GM12864 (cell line): ENCODE measurements around the gene LPP.

Experiments
- DNase-seq: peaks from one replicate; pipeline ENCODE4 v3.0.0-alpha.2; 2011; ENCODE audit warnings: low read depth
- H3K4me3 ChIP-seq: 2 replicates; pipeline ENCODE4 v1.5.1; 2011; ENCODE audit warnings: mild to moderate bottlenecking, low read depth, low read length, control low read depth
- TF ChIP-seq, protein P1 (sequence below): IDR thresholded peaks from 2 replicates; pipeline ENCODE4 v1.5.1; 2011; ENCODE audit warnings: low read depth, mild to moderate bottlenecking, moderate library complexity, low read length, control low read depth, inconsistent platforms; ENCODE audit errors: missing control alignments

The LPP gene

DNA sequence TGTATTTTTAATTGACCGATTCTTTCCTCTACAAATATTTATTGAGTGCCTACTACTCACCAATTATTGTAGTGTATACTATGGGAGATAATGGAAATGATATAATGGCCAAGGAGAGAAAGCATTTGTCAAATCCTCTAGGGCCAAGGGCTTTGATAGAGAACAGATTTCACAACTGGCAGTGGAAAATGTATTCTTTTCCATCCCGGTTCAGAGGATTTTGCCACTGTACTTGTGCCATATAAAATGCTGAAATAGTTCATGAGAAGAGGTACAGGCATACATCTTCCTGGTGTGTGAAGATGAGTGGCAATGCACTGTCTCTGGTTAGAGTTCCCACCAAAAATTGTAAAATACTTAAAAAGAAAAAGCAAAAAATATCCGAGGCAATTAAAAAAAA is 566.3 kb downstream of the LPP start:
- TF ChIP-seq, protein P1, sequence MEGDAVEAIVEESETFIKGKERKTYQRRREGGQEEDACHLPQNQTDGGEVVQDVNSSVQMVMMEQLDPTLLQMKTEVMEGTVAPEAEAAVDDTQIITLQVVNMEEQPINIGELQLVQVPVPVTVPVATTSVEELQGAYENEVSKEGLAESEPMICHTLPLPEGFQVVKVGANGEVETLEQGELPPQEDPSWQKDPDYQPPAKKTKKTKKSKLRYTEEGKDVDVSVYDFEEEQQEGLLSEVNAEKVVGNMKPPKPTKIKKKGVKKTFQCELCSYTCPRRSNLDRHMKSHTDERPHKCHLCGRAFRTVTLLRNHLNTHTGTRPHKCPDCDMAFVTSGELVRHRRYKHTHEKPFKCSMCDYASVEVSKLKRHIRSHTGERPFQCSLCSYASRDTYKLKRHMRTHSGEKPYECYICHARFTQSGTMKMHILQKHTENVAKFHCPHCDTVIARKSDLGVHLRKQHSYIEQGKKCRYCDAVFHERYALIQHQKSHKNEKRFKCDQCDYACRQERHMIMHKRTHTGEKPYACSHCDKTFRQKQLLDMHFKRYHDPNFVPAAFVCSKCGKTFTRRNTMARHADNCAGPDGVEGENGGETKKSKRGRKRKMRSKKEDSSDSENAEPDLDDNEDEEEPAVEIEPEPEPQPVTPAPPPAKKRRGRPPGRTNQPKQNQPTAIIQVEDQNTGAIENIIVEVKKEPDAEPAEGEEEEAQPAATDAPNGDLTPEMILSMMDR, result no peak
- no peak overlapping the region for H3K4me3 ChIP-seq
- DNase-seq, result no peak

DNA sequence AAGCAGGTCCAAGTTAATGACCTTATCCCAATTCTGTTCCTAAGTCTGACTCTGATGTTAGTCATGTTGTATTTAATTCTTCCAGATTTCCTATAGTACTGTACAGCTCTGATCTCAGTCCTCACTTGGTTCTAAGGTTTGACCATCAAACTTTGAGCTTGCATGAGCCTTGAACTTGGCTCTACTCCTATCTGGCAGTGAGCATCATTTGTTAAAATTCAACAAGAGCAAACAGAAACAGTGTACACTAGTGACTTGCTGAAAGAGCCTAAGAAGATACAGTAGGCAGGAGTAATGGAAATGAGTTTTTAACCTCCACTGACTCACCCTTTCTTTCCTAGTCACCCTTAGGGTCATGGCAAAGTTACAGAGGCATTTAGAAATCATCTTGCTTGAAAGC is 566.7 kb downstream of the LPP start:
- TF ChIP-seq, protein P1, result no peak
- DNase-seq, result no peak
- no peak overlapping the region for H3K4me3 ChIP-seq

DNA sequence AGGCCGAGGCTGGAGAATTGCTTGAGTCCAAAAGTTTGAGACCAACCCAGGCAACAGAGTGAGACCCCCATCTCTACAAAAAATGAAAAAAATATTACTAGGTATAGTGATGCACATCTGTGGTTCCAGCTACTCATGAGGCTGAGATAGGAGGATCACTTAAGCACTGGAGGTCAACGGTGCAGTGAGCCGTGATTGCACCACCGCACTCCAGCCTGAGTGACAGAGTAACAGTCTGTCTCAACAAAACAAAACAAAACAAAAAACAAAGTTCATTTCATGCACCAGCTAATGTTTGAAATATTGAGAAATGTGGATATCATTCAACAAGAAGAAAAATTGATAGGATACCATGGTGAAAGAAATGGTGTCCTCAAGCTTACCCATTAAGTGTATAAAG is 567.4 kb downstream of the LPP start:
- no peak for DNase-seq
- no peak overlapping the region for H3K4me3 ChIP-seq
- TF ChIP-seq, protein P1, result no peak

DNA sequence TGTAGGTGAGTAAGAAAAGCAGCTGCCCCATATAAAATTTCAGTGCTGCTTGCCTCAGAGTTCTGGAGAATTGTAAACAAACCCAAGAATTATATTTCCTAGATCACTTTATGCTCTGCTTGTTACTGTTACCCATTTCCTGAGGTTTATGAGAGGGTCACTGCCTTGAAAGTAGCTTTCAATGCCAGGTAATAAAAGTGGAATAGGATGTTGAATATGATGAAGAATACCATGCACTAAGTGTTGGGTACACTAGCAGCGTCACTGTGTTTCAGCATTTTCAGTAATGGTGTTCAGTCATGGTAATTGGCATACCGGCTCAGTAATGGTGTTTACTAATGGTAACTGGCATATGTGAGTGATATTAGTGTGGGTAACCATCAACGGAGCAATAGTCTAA is 568.0 kb downstream of the LPP start:
- TF ChIP-seq, protein P1, result no peak
- no peak overlapping the region for H3K4me3 ChIP-seq
- no peak for DNase-seq

DNA sequence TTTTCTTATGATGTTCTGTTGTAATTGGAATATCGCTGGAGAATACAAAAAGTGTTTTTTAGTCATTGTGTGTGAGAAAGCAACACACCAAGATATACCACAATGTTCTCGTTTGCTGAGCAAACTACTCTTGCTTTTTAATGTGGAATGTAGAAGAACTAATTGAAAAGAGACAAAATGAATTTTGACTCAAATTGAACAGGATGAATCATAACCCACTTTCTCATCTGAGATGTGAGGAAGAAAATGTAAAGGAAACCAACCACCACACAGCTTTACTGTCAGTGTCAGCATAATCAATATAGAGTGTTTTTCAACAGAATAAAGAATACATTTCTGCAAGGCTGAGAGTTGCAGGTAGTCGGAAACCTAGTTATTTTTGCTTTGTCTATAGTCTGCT is 569.0 kb downstream of the LPP start:
- no peak overlapping the region for H3K4me3 ChIP-seq
- no peak for DNase-seq
- TF ChIP-seq, protein P1, result no peak

- H3K4me3 ChIP-seq, result no peak overlapping the region
- TF ChIP-seq, protein P1, result no peak
- no peak for DNase-seq
These were observed 573.1 kb downstream of the LPP start for GRCh38 chr3:188727052-188727451.

GRCh38 chr3:188728371-188728896 is 574.5 kb downstream of the LPP start:
- DNase-seq, result no peak
- no peak overlapping the region for H3K4me3 ChIP-seq
- TF ChIP-seq, protein P1, result no peak
